ENCODE data around the gene PRKD1.

Gene PRKD1

DNA sequence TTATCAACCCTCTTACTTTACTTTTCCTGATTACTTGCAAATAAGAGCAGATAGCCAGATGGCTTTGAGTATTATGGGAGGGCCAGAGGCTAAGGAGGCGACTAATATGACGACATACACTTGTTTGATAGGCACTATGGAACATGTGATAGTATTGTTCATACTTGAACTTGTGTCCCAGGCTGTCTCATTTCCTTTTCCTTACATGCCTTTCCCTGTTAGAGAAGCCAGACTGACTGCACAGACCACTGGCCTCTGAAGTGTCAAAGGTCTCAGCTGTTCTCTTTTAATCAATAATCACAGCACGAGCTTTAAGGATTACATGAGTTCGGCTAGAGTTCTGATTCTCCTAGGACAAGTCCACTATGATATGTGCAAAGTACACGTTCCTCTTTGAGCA, 326.0 kb downstream of the PRKD1 start:
- H4K20me1 ChIP-seq (ENCODE audit: insufficient read depth, low read length) = no peaks in the 10 kb centered on the region
- H3K9me2 ChIP-seq (ENCODE audit: low read depth, low read length) = no peaks in the 10 kb centered on the region
- no peak overlapping the region for H3K27ac ChIP-seq (ENCODE audit: low read depth, low read length, poor library complexity, severe bottlenecking)
- H2AFZ ChIP-seq (ENCODE audit: low read length) = no peak overlapping the region
- no peaks in the 10 kb centered on the region for H3K36me3 ChIP-seq (ENCODE audit: insufficient read depth, low read length)
- no peaks in the 10 kb centered on the region for H3K79me2 ChIP-seq (ENCODE audit: insufficient read depth, low read length)
- no peaks in the 10 kb centered on the region for H3K27me3 ChIP-seq (ENCODE audit: insufficient read depth, low read length)
- H3K4me2 ChIP-seq (ENCODE audit: low read length) = no peak overlapping the region
- H3K9me3 ChIP-seq (ENCODE audit: low read length) = no peaks in the 10 kb centered on the region
- no peaks in the 10 kb centered on the region for H3F3A ChIP-seq (ENCODE audit: insufficient read depth, low read length)
- H3K9ac ChIP-seq (ENCODE audit: low read length) = no peak overlapping the region
- TF ChIP-seq, protein P1, sequence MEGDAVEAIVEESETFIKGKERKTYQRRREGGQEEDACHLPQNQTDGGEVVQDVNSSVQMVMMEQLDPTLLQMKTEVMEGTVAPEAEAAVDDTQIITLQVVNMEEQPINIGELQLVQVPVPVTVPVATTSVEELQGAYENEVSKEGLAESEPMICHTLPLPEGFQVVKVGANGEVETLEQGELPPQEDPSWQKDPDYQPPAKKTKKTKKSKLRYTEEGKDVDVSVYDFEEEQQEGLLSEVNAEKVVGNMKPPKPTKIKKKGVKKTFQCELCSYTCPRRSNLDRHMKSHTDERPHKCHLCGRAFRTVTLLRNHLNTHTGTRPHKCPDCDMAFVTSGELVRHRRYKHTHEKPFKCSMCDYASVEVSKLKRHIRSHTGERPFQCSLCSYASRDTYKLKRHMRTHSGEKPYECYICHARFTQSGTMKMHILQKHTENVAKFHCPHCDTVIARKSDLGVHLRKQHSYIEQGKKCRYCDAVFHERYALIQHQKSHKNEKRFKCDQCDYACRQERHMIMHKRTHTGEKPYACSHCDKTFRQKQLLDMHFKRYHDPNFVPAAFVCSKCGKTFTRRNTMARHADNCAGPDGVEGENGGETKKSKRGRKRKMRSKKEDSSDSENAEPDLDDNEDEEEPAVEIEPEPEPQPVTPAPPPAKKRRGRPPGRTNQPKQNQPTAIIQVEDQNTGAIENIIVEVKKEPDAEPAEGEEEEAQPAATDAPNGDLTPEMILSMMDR (IDR thresholded peaks at IDR 0.05; ENCODE audit: low read length) = no peak
- TF ChIP-seq EZH2 (IDR thresholded peaks at IDR 0.05; ENCODE audit: borderline replicate concordance, low read length) = no peak
- no peak overlapping the region for H3K4me3 ChIP-seq (ENCODE audit: low read depth, low read length, poor library complexity, severe bottlenecking)
- H3K4me1 ChIP-seq (ENCODE audit: insufficient read depth, low read length, severe bottlenecking) = no peaks in the 10 kb centered on the region

DNA sequence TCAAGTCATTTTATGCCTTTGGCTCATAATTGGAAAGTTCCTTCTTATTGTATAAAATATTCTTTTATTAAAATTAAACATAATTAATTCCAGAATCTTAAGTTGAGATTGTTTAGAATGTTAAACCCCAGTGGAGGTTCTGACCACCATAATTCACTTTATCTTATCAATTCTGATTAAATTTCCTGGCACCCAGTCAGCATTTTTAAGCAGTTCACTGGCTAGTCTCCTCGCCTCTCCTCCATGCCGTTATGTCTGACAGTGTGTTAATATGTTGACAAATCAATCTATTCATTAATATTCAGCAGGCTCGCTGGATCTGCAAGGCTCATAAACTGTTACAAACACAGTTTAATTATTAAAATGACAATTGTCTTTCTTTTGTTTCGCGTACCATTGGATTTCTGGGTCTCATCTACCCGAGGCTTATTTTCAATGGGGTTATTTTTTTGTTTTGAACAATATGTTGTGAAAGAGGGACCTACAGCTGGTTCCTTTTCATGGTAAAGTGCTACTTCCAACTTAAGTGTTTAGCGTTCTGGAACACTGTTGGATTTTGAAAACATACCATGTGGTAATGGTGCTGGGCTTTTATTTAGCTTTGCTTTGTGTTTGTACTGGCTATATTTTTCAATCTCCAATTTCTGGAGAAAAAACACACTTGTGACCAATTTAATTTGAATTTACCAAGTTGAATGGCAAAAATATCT, 339.7 kb downstream of the PRKD1 start:
- Histone ChIP-seq H3K9me2 (ENCODE audit: low read depth, low read length) (no peaks in the 10 kb centered on the region; the same call in 1 of the 2 replicates), H3K4me3 (ENCODE audit: low read depth, low read length, poor library complexity, severe bottlenecking) (no peak overlapping the region), H3K36me3 (ENCODE audit: insufficient read depth, low read length) (no peaks in the 10 kb centered on the region), H3K9ac (ENCODE audit: low read length) (no peak overlapping the region), H3K27me3 (ENCODE audit: insufficient read depth, low read length) (no peaks in the 10 kb centered on the region), H3K4me2 (ENCODE audit: low read length) (no peak overlapping the region), H2AFZ (ENCODE audit: low read length) (no peak overlapping the region), H3K27ac (ENCODE audit: low read depth, low read length, poor library complexity, severe bottlenecking) (no peak overlapping the region), H3K4me1 (ENCODE audit: insufficient read depth, low read length, severe bottlenecking) (no peaks in the 10 kb centered on the region), H3K9me3 (ENCODE audit: low read length) (no peaks in the 10 kb centered on the region), H4K20me1 (ENCODE audit: insufficient read depth, low read length) (no peaks in the 10 kb centered on the region), H3F3A (ENCODE audit: insufficient read depth, low read length) (no peaks in the 10 kb centered on the region), H3K79me2 (ENCODE audit: insufficient read depth, low read length) (no peaks in the 10 kb centered on the region)
- TF ChIP-seq, protein P1 (IDR thresholded peaks at IDR 0.05; ENCODE audit: low read length) = no peak
- no peak for TF ChIP-seq EZH2 (IDR thresholded peaks at IDR 0.05; ENCODE audit: borderline replicate concordance, low read length)

DNA sequence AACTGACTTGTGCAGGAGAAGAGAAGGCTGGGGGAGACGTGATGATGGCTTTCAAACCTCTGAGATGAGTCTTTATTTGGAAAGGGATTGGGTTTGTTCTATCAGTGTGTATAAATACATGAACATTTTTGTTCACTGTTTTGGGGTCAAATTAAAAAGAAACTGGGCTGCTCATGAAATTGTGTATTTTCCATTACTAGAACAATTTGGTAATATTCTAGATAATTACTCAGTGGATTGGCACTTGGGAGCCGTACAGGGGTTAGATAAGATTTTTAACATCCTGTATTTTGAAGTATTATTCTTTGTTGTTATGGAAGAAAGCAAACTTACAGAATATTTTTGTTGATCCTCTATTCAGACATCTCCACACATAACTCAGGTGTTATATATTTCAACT, 340.6 kb downstream of the PRKD1 start:
- Histone ChIP-seq H3K9ac (ENCODE audit: low read length) (no peak overlapping the region), H3F3A (ENCODE audit: insufficient read depth, low read length) (no peaks in the 10 kb centered on the region), H4K20me1 (ENCODE audit: insufficient read depth, low read length) (no peaks in the 10 kb centered on the region), H2AFZ (ENCODE audit: low read length) (no peak overlapping the region), H3K36me3 (ENCODE audit: insufficient read depth, low read length) (no peaks in the 10 kb centered on the region), H3K79me2 (ENCODE audit: insufficient read depth, low read length) (no peaks in the 10 kb centered on the region), H3K9me3 (ENCODE audit: low read length) (no peaks in the 10 kb centered on the region), H3K4me2 (ENCODE audit: low read length) (no peak overlapping the region), H3K4me1 (ENCODE audit: insufficient read depth, low read length, severe bottlenecking) (no peaks in the 10 kb centered on the region), H3K27me3 (ENCODE audit: insufficient read depth, low read length) (no peaks in the 10 kb centered on the region), H3K4me3 (ENCODE audit: low read depth, low read length, poor library complexity, severe bottlenecking) (no peak overlapping the region), H3K9me2 (ENCODE audit: low read depth, low read length) (no peaks in the 10 kb centered on the region; the same call in 1 of the 2 replicates), H3K27ac (ENCODE audit: low read depth, low read length, poor library complexity, severe bottlenecking) (no peak overlapping the region)
- TF ChIP-seq, protein P1 (IDR thresholded peaks at IDR 0.05; ENCODE audit: low read length) = no peak
- no peak for TF ChIP-seq EZH2 (IDR thresholded peaks at IDR 0.05; ENCODE audit: borderline replicate concordance, low read length)
